ENCODE measurements around the gene AMBP. TPM values are rescaled to one million over a fixed set of nuclear protein-coding genes. Genes with fewer than 3 reads are reported as not detected.

AMBP gene
- total RNA-seq (2014; rRNA removed; shearing (Covaris generic)) = not detected in 2 replicates
- polyA plus RNA-seq (2016; fragmentation: Nextera tagmentation; extraction: Ambion mirVana) = not detected in 2 replicates

- WGBS, 2 experiments (ENCODE audit: low coverage in 1 of 2, low lambda C conversion rate in 2 of 2, missing lambda C conversion rate in 2 of 2) = 42 to 50% methylated on average over 14 to 16 of the region's 16 CpGs
- DNase-seq = no peak
- in situ Hi-C loops (cut with MboI) = no loop called here
Measured at GRCh38 chr9:114078021-114078780, at the start of gene AMBP. AMBP (minus strand) TSS chr9:114078300; CDS start chr9:114078209, 91 bp downstream.

GRCh38 chr9:114126247-114127060 lies 48.4 kb upstream of the AMBP start:
- H3K27me3 ChIP-seq (replicated peaks; ENCODE audit: insufficient read depth) = peaks cover 24% of the 10 kb centered on the region
- no peaks in the 10 kb centered on the region for H3K9me3 ChIP-seq (ENCODE audit: low read depth)
- no peak overlapping the region for H3K4me2 ChIP-seq (ENCODE audit: unreplicated experiment)
- DNase-seq = no peak
- no peak overlapping the region for H2AFZ ChIP-seq
- H3K9me2 ChIP-seq (ENCODE audit: insufficient read depth) = no peaks in the 10 kb centered on the region
- in situ Hi-C loops (cut with MboI) = no loop called here
- H4K20me1 ChIP-seq (ENCODE audit: insufficient read depth) = no peaks in the 10 kb centered on the region
- H3K36me3 ChIP-seq (ENCODE audit: low read depth) = no peaks in the 10 kb centered on the region
- TF ChIP-seq EZH2 (IDR thresholded peaks at IDR 0.05; ENCODE audit: insufficient read depth, poor library complexity, severe bottlenecking) = no peak
- no peak for TF ChIP-seq EZH2phosphoT487 (IDR thresholded peaks at IDR 0.05; ENCODE audit: insufficient read depth, low read depth)
- H3K27ac ChIP-seq = no peak overlapping the region
- H3K4me3 ChIP-seq = no peak overlapping the region
- 72 to 74% methylated on average over 13 of the region's 13 CpGs for WGBS, 2 experiments (ENCODE audit: low coverage in 1 of 2, low lambda C conversion rate in 2 of 2, missing lambda C conversion rate in 2 of 2)
- no peaks in the 10 kb centered on the region for H3K79me2 ChIP-seq (ENCODE audit: insufficient read depth)
- H3K4me1 ChIP-seq (ENCODE audit: insufficient read depth) = no peaks in the 10 kb centered on the region
- H3F3A ChIP-seq (ENCODE audit: insufficient read depth) = no peaks in the 10 kb centered on the region
- no peak overlapping the region for H3K9ac ChIP-seq

More at GRCh38 chr9:114078021-114078780, at the start of gene AMBP:
- H4K20me1 ChIP-seq (ENCODE audit: insufficient read depth) = no peaks in the 10 kb centered on the region
- no peaks in the 10 kb centered on the region for H3F3A ChIP-seq (ENCODE audit: insufficient read depth)
- H3K36me3 ChIP-seq (ENCODE audit: low read depth) = no peaks in the 10 kb centered on the region
- H3K4me1 ChIP-seq (ENCODE audit: insufficient read depth) = no peaks in the 10 kb centered on the region
- no peak within 1 kb of the TSS for H3K27ac ChIP-seq
- H3K4me2 ChIP-seq (ENCODE audit: unreplicated experiment) = no peak within 1 kb of the TSS
- no peak within 1 kb of the TSS for H2AFZ ChIP-seq
- H3K9ac ChIP-seq = no peak within 1 kb of the TSS
- H3K4me3 ChIP-seq = no peak within 1 kb of the TSS
- peaks cover 27% of the 10 kb centered on the region for H3K27me3 ChIP-seq (replicated peaks; ENCODE audit: insufficient read depth)
- H3K9me2 ChIP-seq (ENCODE audit: insufficient read depth) = no peaks in the 10 kb centered on the region
- no peaks in the 10 kb centered on the region for H3K9me3 ChIP-seq (ENCODE audit: low read depth)
- no peak for TF ChIP-seq EZH2 (IDR thresholded peaks at IDR 0.05; ENCODE audit: insufficient read depth, poor library complexity, severe bottlenecking)
- TF ChIP-seq EZH2phosphoT487 (IDR thresholded peaks at IDR 0.05; ENCODE audit: insufficient read depth, low read depth) = no peak
- no peaks in the 10 kb centered on the region for H3K79me2 ChIP-seq (ENCODE audit: insufficient read depth)

GRCh38 chr9:114125476-114126013 lies 47.4 kb upstream of the AMBP start:
- H3K27ac ChIP-seq = no peak overlapping the region
- H3K9me2 ChIP-seq (ENCODE audit: insufficient read depth) = no peaks in the 10 kb centered on the region
- no peak overlapping the region for H3K9ac ChIP-seq
- no peak overlapping the region for H2AFZ ChIP-seq
- H3K27me3 ChIP-seq (replicated peaks; ENCODE audit: insufficient read depth) = peaks cover 21% of the 10 kb centered on the region
- WGBS, 2 experiments (ENCODE audit: low coverage in 1 of 2, low lambda C conversion rate in 2 of 2, missing lambda C conversion rate in 2 of 2) = 84 to 88% methylated on average over 10 of the region's 10 CpGs
- no peaks in the 10 kb centered on the region for H4K20me1 ChIP-seq (ENCODE audit: insufficient read depth)
- H3K4me3 ChIP-seq = no peak overlapping the region
- H3F3A ChIP-seq (ENCODE audit: insufficient read depth) = no peaks in the 10 kb centered on the region
- H3K36me3 ChIP-seq (ENCODE audit: low read depth) = no peaks in the 10 kb centered on the region
- DNase-seq = no peak
- H3K4me2 ChIP-seq (ENCODE audit: unreplicated experiment) = no peak overlapping the region
- H3K4me1 ChIP-seq (ENCODE audit: insufficient read depth) = no peaks in the 10 kb centered on the region
- no peaks in the 10 kb centered on the region for H3K79me2 ChIP-seq (ENCODE audit: insufficient read depth)
- no peak for TF ChIP-seq EZH2phosphoT487 (IDR thresholded peaks at IDR 0.05; ENCODE audit: insufficient read depth, low read depth)
- no peak for TF ChIP-seq EZH2 (IDR thresholded peaks at IDR 0.05; ENCODE audit: insufficient read depth, poor library complexity, severe bottlenecking)
- no peaks in the 10 kb centered on the region for H3K9me3 ChIP-seq (ENCODE audit: low read depth)
- in situ Hi-C loops (cut with MboI) = no loop called here

GRCh38 chr9:114124666-114125475 lies 46.8 kb upstream of the AMBP start:
- H2AFZ ChIP-seq = no peak overlapping the region
- H3K4me2 ChIP-seq (ENCODE audit: unreplicated experiment) = no peak overlapping the region
- no peaks in the 10 kb centered on the region for H3K9me2 ChIP-seq (ENCODE audit: insufficient read depth)
- 87 to 89% methylated on average over 13 of the region's 13 CpGs for WGBS, 2 experiments (ENCODE audit: low coverage in 1 of 2, low lambda C conversion rate in 2 of 2, missing lambda C conversion rate in 2 of 2)
- H3K36me3 ChIP-seq (ENCODE audit: low read depth) = no peaks in the 10 kb centered on the region
- in situ Hi-C loops (cut with MboI) = no loop called here
- H3K9me3 ChIP-seq (ENCODE audit: low read depth) = no peaks in the 10 kb centered on the region
- no peak overlapping the region for H3K27ac ChIP-seq
- DNase-seq = no peak
- TF ChIP-seq EZH2phosphoT487 (IDR thresholded peaks at IDR 0.05; ENCODE audit: insufficient read depth, low read depth) (no peak), EZH2 (IDR thresholded peaks at IDR 0.05; ENCODE audit: insufficient read depth, poor library complexity, severe bottlenecking) (no peak)
- no peaks in the 10 kb centered on the region for H3K4me1 ChIP-seq (ENCODE audit: insufficient read depth)
- H3F3A ChIP-seq (ENCODE audit: insufficient read depth) = no peaks in the 10 kb centered on the region
- H3K4me3 ChIP-seq = no peak overlapping the region
- no peaks in the 10 kb centered on the region for H3K79me2 ChIP-seq (ENCODE audit: insufficient read depth)
- H3K27me3 ChIP-seq (replicated peaks; ENCODE audit: insufficient read depth) = peaks cover 21% of the 10 kb centered on the region
- H3K9ac ChIP-seq = no peak overlapping the region
- no peaks in the 10 kb centered on the region for H4K20me1 ChIP-seq (ENCODE audit: insufficient read depth)
